RWPE2 (cell line): ENCODE measurements around the gene PBX3.

Source experiments
- ATAC-seq: fragments of 200-7000 bp; cut with Tn5 transposase; 3 replicates; pipeline ENCODE4 v1.9.1; 2021; ENCODE audit warnings: low read depth
- DNase-seq: peaks from one replicate; pipeline ENCODE4 v3.0.0-alpha.2; 2020; ENCODE audit warnings: low spot score
- H3K27ac ChIP-seq: fragments of 450-650 bp; 2 replicates; pipeline ENCODE4 v1.5.1; 2017; ENCODE audit warnings: mild to moderate bottlenecking; ENCODE audit not compliant: poor library complexity, severe bottlenecking
- H3K27me3 ChIP-seq: fragments of 250-450 bp; sonication (Bioruptor Pico); 2 replicates; pipeline ENCODE4 v1.5.1; 2021; ENCODE audit warnings: mild to moderate bottlenecking, moderate library complexity; ENCODE audit not compliant: insufficient read depth, poor library complexity, severe bottlenecking
- H3K36me3 ChIP-seq: fragments of 250-450 bp; sonication (Bioruptor Pico); 2 replicates; pipeline ENCODE4 v1.5.1; 2020; ENCODE audit warnings: low read depth, mild to moderate bottlenecking, moderate library complexity
- H3K4me1 ChIP-seq: fragments of 250-450 bp; sonication (Bioruptor Pico); 2 replicates; pipeline ENCODE4 v1.5.1; 2021; ENCODE audit warnings: mild to moderate bottlenecking, moderate library complexity; ENCODE audit not compliant: insufficient read depth, poor library complexity, severe bottlenecking
- H3K4me3 ChIP-seq: fragments of 250-450 bp; sonication (Bioruptor Pico); 2 replicates; pipeline ENCODE4 v1.5.1; 2021; ENCODE audit warnings: mild to moderate bottlenecking, moderate library complexity; ENCODE audit not compliant: severe bottlenecking
- H3K9me3 ChIP-seq: fragments of 250-450 bp; sonication (Bioruptor Pico); 2 replicates; pipeline ENCODE4 v1.5.1; 2021; ENCODE audit warnings: mild to moderate bottlenecking, moderate library complexity; ENCODE audit not compliant: severe bottlenecking
- CTCF ChIP-seq: fragments of 450-650 bp; IDR thresholded peaks from one replicate; pipeline ENCODE4 v1.5.1; 2017; ENCODE audit warnings: mild to moderate bottlenecking, moderate library complexity; ENCODE audit not compliant: poor library complexity, severe bottlenecking

The PBX3 gene

GRCh38 chr9:126014726-126015125 is 267.6 kb downstream of the PBX3 start:
- Histone ChIP-seq H3K27ac (no peak overlapping the region), H3K9me3 (no peaks in the 10 kb centered on the region), H3K27me3 (no peaks in the 10 kb centered on the region), H3K4me3 (no peak overlapping the region), H3K4me1 (no peaks in the 10 kb centered on the region), H3K36me3 (no peaks in the 10 kb centered on the region)
- no peak for DNase-seq
- no peak for TF ChIP-seq CTCF
- no peak for ATAC-seq

- no peaks in the 10 kb centered on the region for H3K9me3 ChIP-seq
- no peaks in the 10 kb centered on the region for H3K4me1 ChIP-seq
- H3K4me3 ChIP-seq, result no peak overlapping the region
- no peaks in the 10 kb centered on the region for H3K36me3 ChIP-seq
- no peak for TF ChIP-seq CTCF
- no peak overlapping the region for H3K27ac ChIP-seq
- DNase-seq (peak; percentile 51), ATAC-seq (no peak)
- no peaks in the 10 kb centered on the region for H3K27me3 ChIP-seq
These were observed 268.3 kb downstream of the PBX3 start for GRCh38 chr9:126015424-126015823.

- Histone ChIP-seq H3K4me3 (no peak overlapping the region), H3K27me3 (no peaks in the 10 kb centered on the region), H3K4me1 (no peaks in the 10 kb centered on the region), H3K9me3 (no peaks in the 10 kb centered on the region), H3K36me3 (no peaks in the 10 kb centered on the region), H3K27ac (no peak overlapping the region)
- ATAC-seq, result no peak
- DNase-seq, result peak; percentile 42
- no peak for TF ChIP-seq CTCF
These were observed 269.6 kb downstream of the PBX3 start for GRCh38 chr9:126016579-126017290.
